DOHH2 (cell line): Measurements from ENCODE around the gene B3GNT3.

Experiments
- H3F3A ChIP-seq: fragments of 200-600 bp; sonication (generic), shearing (Covaris generic); 2 replicates; pipeline ENCODE4 v1.6.0; 2016; ENCODE audit warnings: antibody characterized with exemption, mild to moderate bottlenecking; ENCODE audit not compliant: control insufficient read depth, insufficient read depth
- H3K27ac ChIP-seq: fragments of 200-600 bp; sonication (generic); 2 replicates; pipeline ENCODE4 v1.5.1; 2014; ENCODE audit warnings: low read depth, mild to moderate bottlenecking, low read length, moderate library complexity
- H3K27me3 ChIP-seq: fragments of 200-600 bp; sonication (generic); 2 replicates; pipeline ENCODE4 v1.6.1; 2014; ENCODE audit warnings: mild to moderate bottlenecking, low read length, mixed read lengths; ENCODE audit not compliant: control insufficient read depth
- H3K36me3 ChIP-seq: fragments of 200-600 bp; sonication (generic); 2 replicates; pipeline ENCODE4 v1.6.1; 2014; ENCODE audit warnings: mild to moderate bottlenecking, low read length, moderate library complexity, mixed read lengths; ENCODE audit not compliant: control insufficient read depth
- H3K4me1 ChIP-seq: fragments of 200-600 bp; sonication (generic); 2 replicates; pipeline ENCODE4 v1.6.1; 2014; ENCODE audit warnings: mild to moderate bottlenecking, low read length, mixed read lengths; ENCODE audit not compliant: control insufficient read depth
- H3K4me2 ChIP-seq: fragments of 200-600 bp; sonication (generic); 2 replicates; pipeline ENCODE4 v1.6.0; 2014; ENCODE audit warnings: mild to moderate bottlenecking, low read length, moderate library complexity
- H3K4me3 ChIP-seq: fragments of 200-600 bp; sonication (generic); 2 replicates; pipeline ENCODE4 v1.5.1; 2014; ENCODE audit warnings: mild to moderate bottlenecking, low read length, mixed read lengths
- H3K79me2 ChIP-seq: fragments of 200-600 bp; sonication (generic); 2 replicates; pipeline ENCODE4 v1.6.1; 2014; ENCODE audit warnings: mild to moderate bottlenecking, low read length, mixed read lengths; ENCODE audit not compliant: control insufficient read depth
- H3K9me2 ChIP-seq: fragments of 200-600 bp; sonication (generic); replicated peaks from 2 replicates; pipeline ENCODE4 v1.6.1; 2014; ENCODE audit warnings: mild to moderate bottlenecking, low read length, mixed read lengths; ENCODE audit not compliant: control insufficient read depth
- H3K9me3 ChIP-seq: fragments of 200-600 bp; sonication (generic); 2 replicates; pipeline ENCODE4 v1.6.1; 2014; ENCODE audit warnings: antibody characterized with exemption, low read length, mixed read lengths; ENCODE audit not compliant: control insufficient read depth, insufficient read depth
- H4K20me1 ChIP-seq: fragments of 200-600 bp; sonication (generic); 2 replicates; pipeline ENCODE4 v1.6.0; 2014; ENCODE audit warnings: low read depth, mild to moderate bottlenecking, antibody characterized with exemption, low read length, moderate library complexity; ENCODE audit not compliant: control insufficient read depth, insufficient read depth
- CTCF ChIP-seq: fragments of 200-600 bp; sonication (generic); IDR thresholded peaks from one replicate; pipeline ENCODE4 v1.5.1; 2014; ENCODE audit warnings: antibody characterized with exemption, mild to moderate bottlenecking, low read depth, low read length; ENCODE audit not compliant: poor library complexity, severe bottlenecking
- EZH2phosphoT487 ChIP-seq: fragments of 200-600 bp; sonication (generic); IDR thresholded peaks from 2 replicates; pipeline ENCODE4 v1.6.1; 2017; ENCODE audit warnings: borderline replicate concordance, mild to moderate bottlenecking, antibody characterized with exemption, low read length, moderate library complexity, mixed read lengths

B3GNT3 gene

GRCh38 chr19:17834350-17835181 is 39.6 kb downstream of the B3GNT3 start:
- no peaks in the 10 kb centered on the region for H3K9me2 ChIP-seq
- H3K79me2 ChIP-seq = no peaks in the 10 kb centered on the region
- H3K27me3 ChIP-seq = no peaks in the 10 kb centered on the region
- TF ChIP-seq EZH2phosphoT487 (no peak), CTCF (no peak)
- no peaks in the 10 kb centered on the region for H3K4me1 ChIP-seq
- H3K36me3 ChIP-seq = no peaks in the 10 kb centered on the region
- H4K20me1 ChIP-seq = no peaks in the 10 kb centered on the region
- H3K4me3 ChIP-seq = no peak overlapping the region
- peaks cover 4% of the 10 kb centered on the region; the same call in 1 of the 2 replicates for H3K9me3 ChIP-seq
- H3K4me2 ChIP-seq = no peak overlapping the region
- no peaks in the 10 kb centered on the region for H3F3A ChIP-seq
- H3K27ac ChIP-seq = no peak overlapping the region

DNA sequence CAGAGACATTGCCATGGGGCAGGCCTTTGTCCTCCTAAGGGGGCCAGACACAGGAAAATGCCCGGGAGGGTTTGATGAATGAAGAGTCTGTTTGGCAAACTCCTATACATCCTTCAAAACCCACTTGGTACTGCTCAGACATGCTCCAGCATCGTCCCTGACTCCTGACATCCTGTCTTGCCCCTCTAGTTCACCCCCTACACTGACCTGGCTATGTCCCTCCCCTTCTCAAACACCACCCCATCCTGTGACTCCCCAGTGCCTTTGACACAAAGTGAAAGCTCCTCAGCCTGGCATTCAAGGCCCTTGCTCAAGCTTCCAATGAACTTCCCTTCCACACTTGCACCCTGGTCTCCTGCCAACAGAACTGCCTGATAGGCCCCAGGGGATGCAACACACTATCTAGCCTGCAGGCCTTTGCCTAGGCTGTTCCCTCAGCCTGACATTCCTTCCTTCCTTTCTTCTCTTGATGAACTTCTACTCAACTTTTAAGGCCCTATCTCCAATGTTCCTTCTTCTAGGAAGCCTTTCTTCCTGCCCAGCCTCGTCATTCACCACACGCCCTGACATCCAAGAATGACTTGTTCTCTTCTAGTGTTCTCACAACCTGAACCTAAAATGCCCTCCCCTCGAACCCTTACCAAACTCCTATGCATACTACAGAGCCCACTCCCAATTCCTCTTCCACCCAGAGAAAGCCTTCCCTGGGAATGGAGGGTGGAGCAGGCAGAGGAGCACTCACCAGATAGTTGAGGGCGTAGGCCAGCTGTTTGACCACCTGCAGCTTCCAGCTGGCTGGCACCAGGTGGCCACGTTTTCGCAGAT is 40.5 kb downstream of the B3GNT3 start:
- TF ChIP-seq EZH2phosphoT487 (no peak), CTCF (no peak)
- no peak overlapping the region for H3K4me2 ChIP-seq
- no peaks in the 10 kb centered on the region for H3K4me1 ChIP-seq
- H3K27ac ChIP-seq = no peak overlapping the region
- no peaks in the 10 kb centered on the region for H3K27me3 ChIP-seq
- no peaks in the 10 kb centered on the region for H4K20me1 ChIP-seq
- H3K9me3 ChIP-seq = peaks cover 4% of the 10 kb centered on the region; the same call in 1 of the 2 replicates
- H3K4me3 ChIP-seq = no peak overlapping the region
- no peaks in the 10 kb centered on the region for H3K36me3 ChIP-seq
- no peaks in the 10 kb centered on the region for H3K79me2 ChIP-seq
- H3K9me2 ChIP-seq = no peaks in the 10 kb centered on the region
- H3F3A ChIP-seq = no peaks in the 10 kb centered on the region

GRCh38 chr19:17836530-17836929 is 41.6 kb downstream of the B3GNT3 start:
- H3K4me2 ChIP-seq = no peak overlapping the region
- TF ChIP-seq CTCF = no peak
- no peak for TF ChIP-seq EZH2phosphoT487
- H3K9me3 ChIP-seq = no peaks in the 10 kb centered on the region
- H3F3A ChIP-seq = no peaks in the 10 kb centered on the region
- no peaks in the 10 kb centered on the region for H3K9me2 ChIP-seq
- no peaks in the 10 kb centered on the region for H3K4me1 ChIP-seq
- H3K79me2 ChIP-seq = no peaks in the 10 kb centered on the region
- H3K27me3 ChIP-seq = no peaks in the 10 kb centered on the region
- H3K36me3 ChIP-seq = no peaks in the 10 kb centered on the region
- no peak overlapping the region for H3K27ac ChIP-seq
- H3K4me3 ChIP-seq = no peak overlapping the region
- H4K20me1 ChIP-seq = no peaks in the 10 kb centered on the region
